WI38 (cell line): ENCODE data around the gene FNIP1.

Source experiments
- H3K4me3 ChIP-seq: 2 replicates; pipeline ENCODE4 v1.5.1; 2011; ENCODE audit warnings: low read depth, mild to moderate bottlenecking, control low read depth, low read length
- CTCF ChIP-seq: IDR thresholded peaks from 2 replicates; pipeline ENCODE4 v1.5.1; 2012; ENCODE audit warnings: low read depth, mild to moderate bottlenecking, control low read depth, low read length

Gene FNIP1

GRCh38 chr5:131760793-131761192 is 36.0 kb downstream of the FNIP1 start:
- H3K4me3 ChIP-seq, result no peak overlapping the region

GRCh38 chr5:131759704-131760103 is 37.1 kb downstream of the FNIP1 start:
- TF ChIP-seq CTCF, result no peak
- no peak overlapping the region for H3K4me3 ChIP-seq

More at GRCh38 chr5:131760793-131761192, 36.0 kb downstream of the FNIP1 start:
- TF ChIP-seq CTCF, result no peak

- no peak overlapping the region for H3K4me3 ChIP-seq
- no peak for TF ChIP-seq CTCF
Observed at GRCh38 chr5:131758520-131758900, 38.3 kb downstream of the FNIP1 start.

GRCh38 chr5:131757830-131758519 is 38.8 kb downstream of the FNIP1 start:
- H3K4me3 ChIP-seq, result no peak overlapping the region
- TF ChIP-seq CTCF, result no peak

GRCh38 chr5:131756942-131757341 is 39.9 kb downstream of the FNIP1 start:
- no peak for TF ChIP-seq CTCF
- no peak overlapping the region for H3K4me3 ChIP-seq

GRCh38 chr5:131754363-131754762 is 42.5 kb downstream of the FNIP1 start:
- no peak for TF ChIP-seq CTCF
- no peak overlapping the region for H3K4me3 ChIP-seq

- no peak overlapping the region for H3K4me3 ChIP-seq
- no peak for TF ChIP-seq CTCF
Observed at GRCh38 chr5:131751506-131751905, 45.3 kb downstream of the FNIP1 start.
